Muscle of leg (tissue), 16 donors: ENCODE measurements around the gene CHODL. TPM values are rescaled to one million over a fixed set of nuclear protein-coding genes. Genes with fewer than 3 reads are reported as not detected.

Source experiments
- DNase-seq: peaks from one replicate; pipeline ENCODE4 v3.0.0; 2013
- H3K27ac ChIP-seq: one replicate; pipeline ENCODE4 v1.5.1; 2013; ENCODE audit warnings: mild to moderate bottlenecking, low read length, control low read depth
- H3K27me3 ChIP-seq: one replicate; pipeline ENCODE4 v1.6.1; 2013; ENCODE audit warnings: low read length; ENCODE audit not compliant: control insufficient read depth, insufficient read depth
- H3K36me3 ChIP-seq: one replicate; pipeline ENCODE4 v1.6.1; 2013; ENCODE audit warnings: low read length; ENCODE audit not compliant: control insufficient read depth, insufficient read depth
- H3K4me1 ChIP-seq: one replicate; pipeline ENCODE4 v1.6.1; 2013; ENCODE audit warnings: low read length; ENCODE audit not compliant: control insufficient read depth, insufficient read depth
- H3K4me3 ChIP-seq: one replicate; pipeline ENCODE4 v1.5.1; 2013; ENCODE audit warnings: low read length, control low read depth
- H3K9me3 ChIP-seq: replicated peaks from 2 replicates; pipeline ENCODE4 v1.6.1; 2013; ENCODE audit warnings: low read depth, low read length; ENCODE audit not compliant: control insufficient read depth
- WGBS: methylation state at CpG from one replicate; pipeline ENCODE4 v1.1.5; 2013; ENCODE audit warnings: missing lambda C conversion rate; ENCODE audit not compliant: insufficient coverage; 5-methylcytosine and 5-hydroxymethylcytosine counted together
- long read RNA-seq, 11 donors: transcript quantifications; one replicate each; lab custom pipeline, GENCODE V29; 2026
- polyA plus RNA-seq, 8 donors: library from polyadenylated mRNA; unstranded; fragments of 120-200 nt; gene quantifications; one replicate each; pipeline versions ENCODE4 v1.2.1 to v1.2.3, GENCODE V29; 2013; ENCODE audit warnings: inconsistent platforms in 1 of 8, low replicate concordance in 1 of 8; ENCODE audit not compliant: insufficient read length in 8 of 8, insufficient read depth in 1 of 8
- total RNA-seq: library from RNA; stranded (reverse); fragments of 120-200 nt; gene quantifications from one replicate; pipeline ENCODE4 v1.2.4, GENCODE V29; 2013

The CHODL gene
- total RNA-seq (92.5 TPM), polyA plus RNA-seq (100 to 1,000 TPM in 5 of 8 donors, 10 to 100 TPM in 3; 80.7 to 128 (median 106) TPM)
- long read RNA-seq, donor 1, transcript CHODL-201 (6 exons, 2,548 nt): major isoform, 24 of 30 reads
- long read RNA-seq, donor 1, partial matches to known transcripts: 6 of 30 reads
- long read RNA-seq, donor 1, other reads (novel, unspliced or antisense): 0 of 30 reads
- long read RNA-seq, donor 2, transcript CHODL-201 (6 exons, 2,548 nt): major isoform, 5 of 6 reads
- long read RNA-seq, donor 2, partial matches to known transcripts: 0 of 6 reads
- long read RNA-seq, donor 2, other reads (novel, unspliced or antisense): 0 of 6 reads
- long read RNA-seq, donor 3, transcript CHODL-201 (6 exons, 2,548 nt): major isoform, 48 of 50 reads
- long read RNA-seq, donor 3, partial matches to known transcripts: 0 of 50 reads
- long read RNA-seq, donor 3, other reads (novel, unspliced or antisense): 0 of 50 reads
- long read RNA-seq, donor 4, transcript CHODL-201 (6 exons, 2,548 nt): major isoform, 24 of 30 reads
- long read RNA-seq, donor 4, partial matches to known transcripts: 6 of 30 reads
- long read RNA-seq, donor 4, other reads (novel, unspliced or antisense): 0 of 30 reads
- long read RNA-seq, donor 5, transcript CHODL-201 (6 exons, 2,548 nt): major isoform, 99 of 134 reads
- long read RNA-seq, donor 5, partial matches to known transcripts: 34 of 134 reads
- long read RNA-seq, donor 5, other reads (novel, unspliced or antisense): 0 of 134 reads
- long read RNA-seq, donor 6, transcript CHODL-201 (6 exons, 2,548 nt): major isoform, 72 of 84 reads
- long read RNA-seq, donor 6, partial matches to known transcripts: 11 of 84 reads
- long read RNA-seq, donor 6, other reads (novel, unspliced or antisense): 0 of 84 reads
- long read RNA-seq, donor 7, transcript CHODL-201 (6 exons, 2,548 nt): major isoform, 83 of 96 reads
- long read RNA-seq, donor 7, partial matches to known transcripts: 12 of 96 reads
- long read RNA-seq, donor 7, other reads (novel, unspliced or antisense): 0 of 96 reads
- long read RNA-seq, donor 8, transcript CHODL-201 (6 exons, 2,548 nt): major isoform, 39 of 49 reads
- long read RNA-seq, donor 8, partial matches to known transcripts: 10 of 49 reads
- long read RNA-seq, donor 8, other reads (novel, unspliced or antisense): 0 of 49 reads
- long read RNA-seq, donor 9, transcript CHODL-201 (6 exons, 2,548 nt): major isoform, 32 of 46 reads
- long read RNA-seq, donor 9, partial matches to known transcripts: 13 of 46 reads
- long read RNA-seq, donor 9, other reads (novel, unspliced or antisense): 0 of 46 reads
- long read RNA-seq, donor 10, transcript CHODL-201 (6 exons, 2,548 nt): major isoform, 95 of 138 reads
- long read RNA-seq, donor 10, partial matches to known transcripts: 43 of 138 reads
- long read RNA-seq, donor 10, other reads (novel, unspliced or antisense): 0 of 138 reads
- long read RNA-seq, donor 11, transcript CHODL-201 (6 exons, 2,548 nt): major isoform, 35 of 35 reads
- long read RNA-seq, donor 11, partial matches to known transcripts: 0 of 35 reads
- long read RNA-seq, donor 11, other reads (novel, unspliced or antisense): 0 of 35 reads

GRCh38 chr21:18244671-18245463 is at the start of gene CHODL:
CHODL (plus strand) TSS chr21:18244833; CDS start chr21:18245224, 391 bp downstream.
- Histone ChIP-seq H3K27me3 (peaks cover 9% of the 10 kb centered on the region), H3K9me3 (no peaks in the 10 kb centered on the region), H3K4me3 (peak within 1 kb of the TSS; percentile 78), H3K4me1 (peaks cover 3% of the 10 kb centered on the region), H3K27ac (peak within 1 kb of the TSS; percentile 95), H3K36me3 (no peaks in the 10 kb centered on the region)
- under 1% methylated on average over 59 of the region's 72 CpGs for WGBS
- peak; percentile 78 for DNase-seq

GRCh38 chr21:18204931-18205330 is 39.7 kb upstream of the CHODL start:
- H3K4me1 ChIP-seq: no peaks in the 10 kb centered on the region
- H3K36me3 ChIP-seq: no peaks in the 10 kb centered on the region
- WGBS: no CpG with 5 or more reads among the region's 1 CpG
- DNase-seq: peak; percentile 14
- H3K4me3 ChIP-seq: no peak overlapping the region
- no peaks in the 10 kb centered on the region for H3K27me3 ChIP-seq
- H3K27ac ChIP-seq: no peak overlapping the region
- H3K9me3 ChIP-seq: no peaks in the 10 kb centered on the region

- 60% methylated on average over 1 of the region's 1 CpG for WGBS
- Histone ChIP-seq H3K4me3 (no peak overlapping the region), H3K9me3 (peaks cover 12% of the 10 kb centered on the region), H3K27me3 (no peaks in the 10 kb centered on the region), H3K27ac (no peak overlapping the region), H3K4me1 (peaks cover 4% of the 10 kb centered on the region), H3K36me3 (no peaks in the 10 kb centered on the region)
- no peak for DNase-seq
Measured at GRCh38 chr21:18218331-18218730, 26.3 kb upstream of the CHODL start.

DNA sequence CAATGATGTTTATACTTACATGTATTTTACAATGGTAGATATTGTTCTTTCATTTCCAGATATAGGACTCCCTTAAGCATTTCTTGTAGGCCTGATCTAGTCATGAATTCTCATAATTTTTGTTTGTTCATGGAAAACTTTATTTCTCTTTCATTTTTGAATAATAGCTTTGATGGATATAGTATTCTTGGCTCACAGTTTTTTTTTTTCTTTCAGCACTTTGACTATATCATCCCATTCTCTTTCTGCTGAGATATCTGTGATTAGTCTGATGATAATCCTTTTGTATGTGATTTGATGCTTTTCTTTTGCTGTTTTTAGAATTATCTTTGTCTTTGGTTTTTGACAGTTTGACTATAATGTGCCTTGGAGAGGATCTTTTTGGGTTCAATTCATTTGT is 24.1 kb upstream of the CHODL start:
- H3K27ac ChIP-seq: no peak overlapping the region
- peaks cover 4% of the 10 kb centered on the region for H3K4me1 ChIP-seq
- H3K4me3 ChIP-seq: no peak overlapping the region
- H3K27me3 ChIP-seq: no peaks in the 10 kb centered on the region
- peaks cover 12% of the 10 kb centered on the region for H3K9me3 ChIP-seq
- no peak for DNase-seq
- no peaks in the 10 kb centered on the region for H3K36me3 ChIP-seq

GRCh38 chr21:18222346-18222745 is 22.3 kb upstream of the CHODL start:
- H3K4me3 ChIP-seq: no peak overlapping the region
- no peaks in the 10 kb centered on the region for H3K36me3 ChIP-seq
- DNase-seq: peak; percentile 24
- no peaks in the 10 kb centered on the region for H3K27me3 ChIP-seq
- WGBS: no CpG with 5 or more reads among the region's 1 CpG
- peaks cover 4% of the 10 kb centered on the region for H3K4me1 ChIP-seq
- H3K27ac ChIP-seq: no peak overlapping the region
- peaks cover 12% of the 10 kb centered on the region for H3K9me3 ChIP-seq

DNA sequence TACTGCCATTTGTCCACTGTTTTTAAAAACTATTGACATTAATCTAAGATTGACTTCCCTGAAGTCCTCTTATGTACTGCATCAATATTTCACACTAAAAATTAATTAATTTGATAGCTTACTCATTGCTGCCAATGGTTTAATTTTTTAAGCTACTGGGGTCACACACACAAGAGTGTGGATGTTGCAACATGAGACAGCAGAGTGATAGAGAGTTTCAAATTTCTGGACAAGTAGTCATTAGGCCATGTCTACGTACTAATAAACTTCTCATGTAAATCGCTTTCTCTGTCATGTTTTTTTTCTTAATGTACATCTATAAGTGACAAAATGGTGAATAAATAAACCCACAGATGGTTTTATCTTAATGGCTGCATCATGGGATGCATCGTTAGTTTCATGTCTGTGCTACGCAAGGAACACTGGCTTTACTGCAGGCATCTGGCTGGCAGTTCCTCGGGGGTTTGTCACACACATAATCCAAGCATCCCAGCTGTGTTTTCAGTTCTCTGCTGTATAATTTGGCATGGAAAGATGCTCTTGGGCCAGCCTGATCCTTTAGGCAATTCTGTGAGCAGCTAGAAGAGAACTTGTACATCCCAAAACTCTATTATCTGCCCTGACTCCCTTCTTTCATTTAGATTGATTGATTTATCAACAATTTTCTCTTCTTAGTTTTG is 16.4 kb upstream of the CHODL start:
- peak; percentile 76 for DNase-seq

DNA sequence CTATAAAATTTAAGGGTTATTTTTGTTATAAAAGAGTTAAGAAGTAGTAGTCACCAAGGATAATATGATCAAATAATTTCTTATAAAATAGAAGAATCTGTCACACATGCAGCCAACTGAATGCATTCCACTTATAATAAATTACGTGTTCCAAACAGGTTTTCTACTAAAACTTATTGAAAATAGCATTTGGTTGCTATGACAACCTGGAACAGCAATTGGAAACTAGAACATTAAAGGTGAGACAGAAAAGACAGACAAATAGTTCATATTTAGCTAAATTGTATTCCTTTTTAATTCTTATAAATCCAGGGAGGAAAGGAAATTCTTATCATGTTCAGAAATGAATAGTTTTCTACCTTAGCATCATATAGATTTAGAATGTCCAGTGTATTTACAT is 9.1 kb upstream of the CHODL start:
- Histone ChIP-seq H3K4me3 (no peak overlapping the region), H3K4me1 (no peaks in the 10 kb centered on the region), H3K27ac (no peak overlapping the region), H3K36me3 (no peaks in the 10 kb centered on the region), H3K27me3 (no peaks in the 10 kb centered on the region), H3K9me3 (peaks cover 3% of the 10 kb centered on the region)
- no CpG with 5 or more reads among the region's 1 CpG for WGBS
- DNase-seq: peak; percentile 65

More for the DNA sequence above, 16.4 kb upstream of the CHODL start:
- Histone ChIP-seq H3K36me3 (no peaks in the 10 kb centered on the region), H3K4me1 (no peaks in the 10 kb centered on the region), H3K4me3 (no peak overlapping the region), H3K9me3 (peaks cover 3% of the 10 kb centered on the region), H3K27ac (no peak overlapping the region), H3K27me3 (no peaks in the 10 kb centered on the region)
- WGBS: 58% methylated on average over 2 of the region's 5 CpGs

DNA sequence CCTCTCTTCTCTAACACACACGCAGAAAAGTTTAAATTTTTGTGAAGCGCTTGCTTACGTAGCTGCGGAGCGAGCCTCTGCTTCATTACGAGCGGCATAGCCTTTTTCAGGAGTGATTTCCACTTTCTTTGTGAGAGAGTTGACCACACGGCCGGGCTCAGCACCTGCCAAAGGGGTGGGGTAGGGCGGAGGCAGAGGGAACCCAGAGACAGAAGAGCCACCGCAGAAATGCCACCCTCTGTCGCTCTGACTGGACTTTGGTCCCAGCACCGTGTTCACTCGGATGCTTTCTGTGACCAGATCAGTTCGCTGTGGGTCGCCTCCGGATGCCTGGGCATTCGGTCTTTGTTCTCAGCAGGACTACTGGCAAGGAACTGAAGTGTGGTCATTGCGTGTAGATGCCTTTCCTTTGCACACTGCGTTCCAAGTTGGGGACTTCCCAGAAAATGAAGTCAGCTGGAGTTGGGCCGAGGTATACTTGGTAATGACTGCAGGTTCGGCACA is 883 bp downstream of the CHODL start:
- H3K4me3 ChIP-seq: peak overlapping the region; percentile 78
- H3K27ac ChIP-seq: peak overlapping the region; percentile 95
- no peaks in the 10 kb centered on the region for H3K9me3 ChIP-seq
- peaks cover 3% of the 10 kb centered on the region for H3K4me1 ChIP-seq
- H3K27me3 ChIP-seq: peaks cover 9% of the 10 kb centered on the region
- 2% methylated on average over 20 of the region's 22 CpGs for WGBS
- H3K36me3 ChIP-seq: no peaks in the 10 kb centered on the region
- DNase-seq: peak; percentile 88
